Mesendoderm (in vitro differentiated cells): Measurements from ENCODE around the gene SLC5A10.

Source experiments
- DNase-seq: peaks from one replicate; pipeline ENCODE4 v3.0.0; 2013
- H2AK5ac ChIP-seq: 2 replicates; pipeline ENCODE4 v1.6.1; 2013; ENCODE audit warnings: low read length, inconsistent platforms
- H2BK120ac ChIP-seq: 2 replicates; pipeline ENCODE4 v1.6.1; 2013; ENCODE audit warnings: low read depth, mild to moderate bottlenecking, low read length, moderate library complexity, mixed read lengths
- H2BK15ac ChIP-seq: replicated peaks from 2 replicates; pipeline ENCODE4 v1.6.1; 2013; ENCODE audit warnings: low read depth, mild to moderate bottlenecking, moderate library complexity
- H2BK5ac ChIP-seq: 2 replicates; pipeline ENCODE4 v1.6.1; 2013; ENCODE audit warnings: low read length, inconsistent platforms
- H3K18ac ChIP-seq: 2 replicates; pipeline ENCODE4 v1.6.1; 2013; ENCODE audit warnings: mild to moderate bottlenecking, low read length, mixed read lengths
- H3K23ac ChIP-seq: one replicate; pipeline ENCODE4 v1.6.1; 2013; ENCODE audit warnings: low read length
- H3K27ac ChIP-seq: 2 replicates; pipeline ENCODE4 v1.5.1; 2013; ENCODE audit warnings: low read depth, mild to moderate bottlenecking, inconsistent platforms, low read length, moderate library complexity
- H3K27me3 ChIP-seq: 2 replicates; pipeline ENCODE4 v1.6.1; 2013; ENCODE audit warnings: low read length, control low read depth, mild to moderate bottlenecking, inconsistent platforms; ENCODE audit not compliant: insufficient read depth, poor library complexity
- H3K36me3 ChIP-seq: 2 replicates; pipeline ENCODE4 v1.6.1; 2013; ENCODE audit warnings: low read length, inconsistent platforms; ENCODE audit not compliant: control insufficient read depth, insufficient read depth
- H3K4ac ChIP-seq: one replicate; pipeline ENCODE4 v1.6.1; 2013; ENCODE audit warnings: low read depth, mild to moderate bottlenecking, low read length, moderate library complexity
- H3K4me1 ChIP-seq: 2 replicates; pipeline ENCODE4 v1.6.1; 2013; ENCODE audit warnings: low read depth, low read length, inconsistent platforms; ENCODE audit not compliant: control insufficient read depth
- H3K4me2 ChIP-seq: 2 replicates; pipeline ENCODE4 v1.6.1; 2013; ENCODE audit warnings: low read length
- H3K4me3 ChIP-seq: 2 replicates; pipeline ENCODE4 v1.5.1; 2013; ENCODE audit warnings: mild to moderate bottlenecking, low read length
- H3K56ac ChIP-seq: one replicate; pipeline ENCODE4 v1.6.1; 2013; ENCODE audit warnings: low read length
- H3K79me1 ChIP-seq: 2 replicates; pipeline ENCODE4 v1.6.1; 2013; ENCODE audit warnings: low read length, inconsistent platforms
- H3K79me2 ChIP-seq: 2 replicates; pipeline ENCODE4 v1.6.1; 2013; ENCODE audit warnings: mild to moderate bottlenecking, low read length; ENCODE audit not compliant: control insufficient read depth, insufficient read depth
- H3K9ac ChIP-seq: 2 replicates; pipeline ENCODE4 v1.6.1; 2013; ENCODE audit warnings: low read length, inconsistent platforms
- H4K5ac ChIP-seq: one replicate; pipeline ENCODE4 v1.6.1; 2013; ENCODE audit warnings: low read length
- H4K8ac ChIP-seq: one replicate; pipeline ENCODE4 v1.6.1; 2013; ENCODE audit warnings: low read depth, mild to moderate bottlenecking, control low read depth, low read length, moderate library complexity
- WGBS: extraction: QIAGEN DNeasy Blood & Tissue Kit; methylation state at CpG from one replicate; pipeline ENCODE4 v1.1.7; 2013; ENCODE audit warnings: low lambda C conversion rate, missing lambda C conversion rate; ENCODE audit not compliant: insufficient coverage; ENCODE audit errors: extremely low coverage; 5-methylcytosine and 5-hydroxymethylcytosine counted together

SLC5A10 gene

GRCh38 chr17:18958611-18959010 lies 6.6 kb downstream of the SLC5A10 start:
- Histone ChIP-seq H3K18ac (no peak overlapping the region), H3K9ac (no peak overlapping the region), H3K4me1 (no peaks in the 10 kb centered on the region), H2BK15ac (no peak overlapping the region), H3K79me2 (no peaks in the 10 kb centered on the region), H3K56ac (no peak overlapping the region), H3K36me3 (no peaks in the 10 kb centered on the region), H3K4ac (no peak overlapping the region), H3K4me2 (no peak overlapping the region), H3K27ac (no peak overlapping the region), H3K27me3 (no peaks in the 10 kb centered on the region), H2BK5ac (no peak overlapping the region), H3K23ac (no peak overlapping the region), H3K4me3 (no peak overlapping the region), H4K8ac (no peak overlapping the region), H3K79me1 (no peaks in the 10 kb centered on the region), H2BK120ac (no peak overlapping the region), H2AK5ac (no peak overlapping the region), H4K5ac (no peak overlapping the region)
- no CpG with 5 or more reads among the region's 11 CpGs for WGBS
- DNase-seq, result no peak

- H3K9ac ChIP-seq, result no peak overlapping the region
- H3K4me1 ChIP-seq, result no peaks in the 10 kb centered on the region
- no peak overlapping the region for H2BK120ac ChIP-seq
- no peak overlapping the region for H3K4ac ChIP-seq
- no peak overlapping the region for H4K8ac ChIP-seq
- no peaks in the 10 kb centered on the region for H3K79me1 ChIP-seq
- no peak overlapping the region for H3K4me3 ChIP-seq
- no peaks in the 10 kb centered on the region for H3K36me3 ChIP-seq
- no peak overlapping the region for H3K27ac ChIP-seq
- no peak overlapping the region for H2BK5ac ChIP-seq
- no peak overlapping the region for H3K56ac ChIP-seq
- no peak overlapping the region for H3K4me2 ChIP-seq
- no peak overlapping the region for H3K23ac ChIP-seq
- H2AK5ac ChIP-seq, result no peak overlapping the region
- H3K27me3 ChIP-seq, result no peaks in the 10 kb centered on the region
- WGBS, result no CpG with 5 or more reads among the region's 22 CpGs
- H3K79me2 ChIP-seq, result no peaks in the 10 kb centered on the region
- H4K5ac ChIP-seq, result no peak overlapping the region
- no peak overlapping the region for H2BK15ac ChIP-seq
- H3K18ac ChIP-seq, result no peak overlapping the region
- no peak for DNase-seq
These were observed 7.3 kb downstream of the SLC5A10 start for GRCh38 chr17:18959071-18959844.

- WGBS, result no CpG with 5 or more reads among the region's 5 CpGs
- H3K79me1 ChIP-seq, result no peaks in the 10 kb centered on the region
- no peaks in the 10 kb centered on the region for H3K4me1 ChIP-seq
- H3K9ac ChIP-seq, result no peak overlapping the region
- no peak overlapping the region for H3K23ac ChIP-seq
- H2AK5ac ChIP-seq, result no peak overlapping the region
- no peaks in the 10 kb centered on the region for H3K36me3 ChIP-seq
- H3K18ac ChIP-seq, result no peak overlapping the region
- no peak overlapping the region for H3K4ac ChIP-seq
- DNase-seq, result no peak
- H3K4me3 ChIP-seq, result no peak overlapping the region
- H4K8ac ChIP-seq, result no peak overlapping the region
- H3K27ac ChIP-seq, result no peak overlapping the region
- H2BK15ac ChIP-seq, result no peak overlapping the region
- no peak overlapping the region for H4K5ac ChIP-seq
- H3K56ac ChIP-seq, result no peak overlapping the region
- no peak overlapping the region for H2BK5ac ChIP-seq
- H3K27me3 ChIP-seq, result no peaks in the 10 kb centered on the region
- H3K79me2 ChIP-seq, result no peaks in the 10 kb centered on the region
- H3K4me2 ChIP-seq, result no peak overlapping the region
- H2BK120ac ChIP-seq, result no peak overlapping the region
These were observed 7.9 kb downstream of the SLC5A10 start for GRCh38 chr17:18959845-18960240.

GRCh38 chr17:18960241-18960665 lies 8.3 kb downstream of the SLC5A10 start:
- no peak for DNase-seq
- no peak overlapping the region for H4K5ac ChIP-seq
- no peaks in the 10 kb centered on the region for H3K4me1 ChIP-seq

GRCh38 chr17:18960803-18961511 lies 9.0 kb downstream of the SLC5A10 start:
- H4K5ac ChIP-seq, result no peak overlapping the region
- no peaks in the 10 kb centered on the region for H3K27me3 ChIP-seq
- H3K79me1 ChIP-seq, result no peaks in the 10 kb centered on the region
- no peak overlapping the region for H3K56ac ChIP-seq
- no peak overlapping the region for H3K27ac ChIP-seq
- H2AK5ac ChIP-seq, result no peak overlapping the region
- DNase-seq, result peak; percentile 76
- no peak overlapping the region for H2BK5ac ChIP-seq
- no peak overlapping the region for H3K4me2 ChIP-seq
- WGBS, result no CpG with 5 or more reads among the region's 17 CpGs
- H3K23ac ChIP-seq, result no peak overlapping the region
- no peak overlapping the region for H3K4ac ChIP-seq
- no peak overlapping the region for H3K18ac ChIP-seq
- no peak overlapping the region for H3K9ac ChIP-seq
- no peaks in the 10 kb centered on the region for H3K4me1 ChIP-seq
- no peaks in the 10 kb centered on the region for H3K79me2 ChIP-seq
- no peak overlapping the region for H4K8ac ChIP-seq
- no peaks in the 10 kb centered on the region for H3K36me3 ChIP-seq
- H2BK15ac ChIP-seq, result no peak overlapping the region
- no peak overlapping the region for H2BK120ac ChIP-seq
- no peak overlapping the region for H3K4me3 ChIP-seq

More at GRCh38 chr17:18960241-18960665, 8.3 kb downstream of the SLC5A10 start:
- Histone ChIP-seq H3K4ac (no peak overlapping the region), H3K23ac (no peak overlapping the region), H4K8ac (no peak overlapping the region), H3K36me3 (no peaks in the 10 kb centered on the region), H3K79me2 (no peaks in the 10 kb centered on the region), H2AK5ac (no peak overlapping the region), H3K56ac (no peak overlapping the region), H3K18ac (no peak overlapping the region), H3K9ac (no peak overlapping the region), H3K4me3 (no peak overlapping the region), H2BK120ac (no peak overlapping the region), H3K79me1 (no peaks in the 10 kb centered on the region), H2BK5ac (no peak overlapping the region), H3K4me2 (no peak overlapping the region), H3K27ac (no peak overlapping the region), H2BK15ac (no peak overlapping the region), H3K27me3 (no peaks in the 10 kb centered on the region)
- WGBS, result no CpG with 5 or more reads among the region's 15 CpGs
